Colon (tissue), 2 donors: ENCODE results near the gene FARSB.

ENCODE experiments used
- FAIRE-seq: peaks from 2 replicates; lab custom pipeline; 2012; peaks lifted over from hg19 to GRCh38; lab: Jason Lieb, UNC
- donor health status: control.
- donor health status: control.

Gene FARSB

DNA sequence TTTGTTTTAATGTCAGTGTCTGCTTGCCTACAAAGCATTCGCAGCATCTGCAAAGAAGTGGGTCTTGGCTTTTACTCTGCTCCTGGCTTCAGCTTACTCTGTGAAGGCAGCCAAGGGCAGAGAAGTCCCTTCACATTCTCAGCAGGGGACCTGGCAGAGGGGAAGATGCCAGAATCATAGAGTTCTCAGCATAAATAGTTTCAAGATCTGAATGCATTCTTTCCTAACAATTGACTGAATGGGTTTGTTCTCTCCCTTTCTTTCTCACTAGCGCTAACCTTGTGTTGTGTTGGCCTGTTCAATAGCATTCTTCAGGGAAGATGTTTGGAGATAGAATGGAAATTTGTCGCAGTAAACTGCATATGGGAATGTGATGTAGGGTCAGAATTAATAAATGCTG is 106.9 kb downstream of the FARSB start:
- FAIRE-seq, result no peak

DNA sequence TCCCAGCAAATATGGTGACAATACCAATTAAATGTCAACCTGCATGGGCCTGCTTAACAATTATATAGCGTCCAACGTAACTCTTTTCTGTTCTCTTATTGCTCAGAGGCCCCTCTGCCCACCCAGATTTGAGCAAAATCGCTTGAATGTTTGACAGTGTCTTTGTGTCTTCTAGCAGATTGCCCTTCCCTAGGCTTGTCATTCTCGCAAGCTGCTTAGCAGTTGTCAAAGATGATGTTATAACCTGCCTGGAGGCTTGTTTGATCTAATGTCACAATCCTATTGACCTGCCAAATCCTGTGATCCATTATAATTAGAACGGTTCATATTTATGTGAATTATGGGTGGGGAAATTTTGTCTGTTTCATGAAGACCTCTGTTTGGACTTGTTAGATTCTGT is 108.8 kb downstream of the FARSB start:
- no peak for FAIRE-seq

DNA sequence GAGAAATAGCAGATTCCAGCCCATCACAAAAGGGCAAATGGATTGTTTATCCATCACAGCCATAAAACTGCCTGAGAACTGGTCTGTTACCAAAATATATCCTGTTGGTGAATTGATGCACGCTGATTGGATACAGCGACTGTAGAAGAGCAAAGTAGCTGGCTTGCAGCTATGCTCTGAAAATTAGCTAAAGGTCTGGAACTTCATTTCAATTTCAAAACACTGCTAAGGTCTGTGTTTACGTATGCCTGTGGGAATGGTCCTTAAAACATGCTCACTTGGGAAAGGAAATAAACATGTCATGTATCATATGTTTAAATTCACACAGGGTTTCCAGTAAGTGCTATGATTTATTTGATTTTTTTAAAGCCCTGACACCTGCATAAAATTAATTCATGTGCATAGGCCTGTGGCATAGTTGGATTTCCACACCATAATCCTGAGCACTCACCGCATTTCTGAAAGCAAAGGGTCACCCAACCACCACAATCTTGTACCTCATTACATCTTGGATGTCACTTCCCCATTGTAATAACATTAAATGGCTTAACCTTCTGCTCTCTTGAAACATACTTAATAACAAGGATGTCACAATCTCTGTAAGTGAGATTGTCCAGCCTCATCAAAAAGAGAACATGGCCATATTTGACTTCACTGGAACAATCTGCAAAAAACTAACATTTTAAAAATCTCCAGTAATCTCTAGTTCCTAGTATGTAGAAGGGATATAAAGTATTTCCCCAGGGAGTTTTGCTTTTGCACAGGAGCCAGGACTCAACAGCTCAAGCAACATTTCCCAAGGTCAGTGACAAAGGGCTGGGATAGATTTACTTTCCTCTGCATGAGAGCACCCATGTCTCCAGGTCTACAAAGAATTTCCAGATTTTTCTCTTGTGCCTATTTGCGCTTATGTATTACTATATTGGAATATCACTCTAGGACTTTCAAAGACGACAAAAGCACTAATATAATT is 109.8 kb downstream of the FARSB start:
- no peak for FAIRE-seq

DNA sequence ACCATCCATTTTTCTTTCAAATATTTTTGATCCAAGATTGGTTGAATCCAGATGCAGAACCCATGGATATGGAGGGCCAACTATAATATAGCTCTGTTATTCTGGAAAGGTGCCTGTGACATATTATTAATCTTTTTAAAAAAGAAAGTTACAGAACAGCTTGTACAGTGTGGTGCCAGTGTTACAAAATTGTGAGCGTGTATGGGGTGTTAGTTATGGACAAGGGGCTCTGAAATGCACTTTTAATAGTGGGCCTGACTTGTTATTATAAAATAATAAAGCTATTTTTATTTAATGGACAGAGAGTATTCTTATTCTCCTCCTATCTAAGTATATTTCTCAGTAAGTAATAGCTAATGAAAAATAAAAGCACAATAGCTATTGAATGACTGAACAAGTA is 111.2 kb downstream of the FARSB start:
- FAIRE-seq, result no peak

DNA sequence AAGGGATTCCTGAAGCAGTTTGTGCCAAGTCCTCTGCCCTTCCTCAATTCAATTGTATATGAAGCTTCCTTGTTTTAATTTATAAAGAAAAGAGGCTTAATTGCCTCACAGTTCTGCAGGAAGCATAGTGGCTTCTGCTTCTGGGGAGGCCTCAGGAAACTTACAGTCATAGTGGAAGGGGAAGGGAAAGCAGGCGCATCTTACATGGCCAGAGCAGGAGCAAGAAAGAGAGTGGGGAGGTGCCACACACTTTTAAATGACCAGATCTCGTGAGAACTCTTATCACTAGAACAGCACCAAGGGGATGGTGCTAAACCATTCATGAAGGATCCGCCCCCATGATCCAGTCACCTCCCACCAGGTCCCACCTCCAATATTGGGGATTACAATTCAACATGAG is 117.4 kb downstream of the FARSB start:
- no peak for FAIRE-seq

DNA sequence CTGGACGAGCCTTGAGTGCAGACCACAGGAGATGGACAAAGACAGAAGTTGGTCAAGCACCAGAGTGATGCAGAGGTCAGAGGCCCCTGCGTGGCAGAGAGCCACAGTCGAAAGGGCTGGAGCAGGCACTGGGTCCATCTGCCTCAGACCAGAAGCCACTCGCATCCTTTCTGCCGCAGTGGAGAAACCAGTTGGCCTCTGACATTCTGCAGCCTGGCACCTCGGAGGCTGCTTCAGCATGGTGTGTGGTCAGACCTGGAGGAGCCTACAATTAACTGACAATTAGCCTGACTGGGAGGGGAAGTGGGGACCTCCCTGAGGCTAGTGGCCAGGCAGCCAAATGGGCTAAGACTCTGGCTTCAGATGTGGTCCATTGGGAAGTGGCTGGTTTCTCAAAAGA is 120.4 kb downstream of the FARSB start:
- FAIRE-seq, result no peak

DNA sequence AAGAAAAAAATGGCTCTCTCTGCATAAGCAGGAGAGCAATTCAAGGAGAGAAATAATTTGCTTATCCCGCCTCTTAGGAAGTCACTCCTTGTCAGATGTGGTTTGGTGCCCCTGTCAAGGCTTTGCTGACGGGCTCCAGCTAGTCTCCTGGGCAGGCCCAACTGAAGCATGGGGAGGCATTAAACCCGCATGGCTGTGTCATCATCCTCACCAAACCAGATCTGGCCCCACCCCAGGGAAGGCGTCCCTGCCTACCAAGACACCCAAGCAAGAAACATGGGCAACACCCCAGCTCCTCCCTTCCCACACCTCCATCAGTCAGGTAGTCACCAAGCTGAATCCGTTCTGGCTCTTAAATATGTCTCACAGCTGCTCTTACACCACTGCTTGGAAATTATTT is 123.6 kb downstream of the FARSB start:
- no peak for FAIRE-seq

DNA sequence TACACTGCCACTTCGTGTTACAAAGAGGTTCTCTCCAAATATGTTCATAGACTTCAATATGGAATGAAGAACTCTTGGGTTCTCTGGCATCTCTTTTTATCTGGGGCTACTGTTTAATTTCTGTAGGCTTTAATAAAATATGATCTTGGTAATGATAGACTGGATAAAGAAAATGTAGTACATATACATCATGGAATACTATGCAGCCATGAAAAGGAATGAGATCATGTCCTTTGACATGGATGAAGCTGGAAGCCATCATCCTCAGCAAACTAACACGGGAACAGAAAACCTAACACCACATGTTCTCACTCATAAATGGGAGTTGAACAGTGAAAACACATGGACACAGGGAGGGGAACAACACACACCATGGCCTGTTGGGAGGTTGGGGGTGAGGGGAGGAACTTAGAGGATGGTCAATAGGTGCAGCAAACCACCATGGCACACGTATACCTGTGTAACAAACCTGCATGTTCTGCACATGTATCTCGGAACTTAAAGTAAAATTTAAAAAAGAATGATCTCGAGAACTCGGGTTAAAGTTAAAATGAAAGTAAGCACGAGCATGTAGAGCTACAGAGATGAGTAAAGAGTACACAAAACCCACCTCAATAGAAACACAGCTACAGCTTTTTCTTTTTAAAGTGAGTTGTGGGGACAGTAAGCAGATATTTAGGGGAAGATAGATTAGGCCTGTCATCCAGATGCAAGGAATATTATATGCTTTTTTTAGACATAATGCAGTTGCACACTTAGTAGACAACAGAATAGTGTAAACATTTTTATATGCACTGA is 129.2 kb downstream of the FARSB start:
- FAIRE-seq, result no peak

DNA sequence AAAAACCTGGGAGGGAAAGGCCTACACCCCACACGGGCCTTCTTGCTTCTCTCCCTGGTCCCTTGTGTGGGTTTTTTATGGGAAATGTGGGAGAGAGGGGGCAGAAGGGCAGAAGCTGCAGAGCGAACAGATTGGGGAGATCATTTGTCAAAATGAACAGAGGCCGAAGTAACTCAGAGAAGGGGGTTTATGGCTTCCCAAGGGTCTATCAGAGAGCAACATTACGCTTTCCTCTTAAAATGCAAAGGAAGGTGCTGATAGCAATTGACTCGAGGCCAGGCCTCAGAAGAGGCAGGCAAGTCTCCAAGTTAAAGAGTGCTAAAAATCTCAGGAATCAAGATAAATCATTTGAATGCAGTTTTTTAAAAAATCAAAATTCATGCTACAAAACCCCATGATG is 130.1 kb downstream of the FARSB start:
- FAIRE-seq, result no peak

DNA sequence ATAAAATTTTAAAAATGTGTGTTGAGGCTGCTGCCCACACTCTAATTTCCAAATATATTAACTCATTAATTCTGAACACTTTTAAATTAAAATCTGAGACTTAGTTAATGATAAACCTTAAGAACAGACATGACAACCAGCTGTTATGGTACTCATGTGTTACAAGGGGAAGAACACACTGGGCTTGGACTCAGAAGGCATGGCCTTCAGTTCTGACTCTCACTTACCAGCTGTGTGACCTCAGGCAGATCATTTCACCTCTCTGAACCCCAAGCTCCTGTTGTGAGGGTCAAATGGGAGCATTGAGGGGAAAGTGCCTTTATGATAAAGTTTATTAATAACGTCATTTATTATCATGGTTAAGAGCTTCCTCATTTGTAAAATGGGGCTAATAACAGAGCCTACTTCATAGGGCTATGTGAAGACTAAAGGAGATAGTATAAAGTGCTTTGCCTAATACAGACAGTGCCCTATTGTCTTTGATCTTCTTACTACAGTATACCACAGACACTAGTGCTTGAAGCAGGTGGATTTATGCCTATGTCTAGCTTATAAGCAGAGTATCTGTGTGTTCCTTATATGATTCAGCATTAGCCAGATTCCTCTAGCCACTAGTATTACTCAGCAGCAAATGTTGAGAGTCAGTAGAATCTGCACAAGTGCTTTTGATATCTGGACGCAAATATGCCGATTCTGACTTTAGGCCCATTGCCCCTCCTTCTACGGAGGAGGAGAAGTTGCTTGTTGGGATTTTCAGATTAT is 131.9 kb downstream of the FARSB start:
- FAIRE-seq, result no peak

DNA sequence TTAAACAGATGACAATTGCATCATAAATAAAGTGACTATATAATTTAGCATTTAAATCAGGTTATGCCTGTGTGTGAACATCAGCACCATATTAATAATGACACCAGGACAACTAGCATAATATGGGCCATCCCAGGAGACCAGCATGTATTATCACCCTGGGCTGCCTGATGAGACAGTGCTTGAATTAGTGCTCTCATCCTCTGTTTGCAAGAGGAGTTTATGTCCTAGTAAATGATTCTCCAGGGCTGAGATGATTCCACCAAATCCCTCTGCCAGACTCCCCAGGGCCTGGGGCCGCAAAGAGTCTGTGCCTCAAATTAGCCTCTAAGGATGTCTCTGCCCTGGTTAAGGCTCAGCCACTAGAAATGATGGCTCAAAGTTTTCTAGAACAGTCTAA is 133.8 kb downstream of the FARSB start:
- FAIRE-seq, result no peak

DNA sequence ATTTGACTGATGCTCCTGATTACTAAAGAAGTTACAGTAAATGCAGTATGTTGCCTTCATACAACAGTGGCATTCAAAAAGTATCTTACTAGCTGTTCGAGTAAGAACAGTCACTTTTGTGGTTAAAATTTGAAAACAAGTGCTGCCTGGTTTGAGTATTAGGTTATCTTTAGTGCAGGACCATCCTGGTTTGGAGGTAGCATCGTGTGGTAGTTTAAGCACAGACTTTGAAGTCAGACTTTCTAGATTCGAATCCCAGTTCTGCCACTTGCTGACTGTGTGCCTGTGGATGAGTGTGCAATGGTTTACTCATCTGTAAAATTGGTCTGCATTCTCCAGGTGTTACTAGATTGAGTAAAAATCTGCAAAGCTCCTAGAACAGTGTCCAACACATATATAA is 134.8 kb downstream of the FARSB start:
- FAIRE-seq, result no peak
